Measurements from ENCODE around the gene RPS3A. TPM values are rescaled to one million over a fixed set of nuclear protein-coding genes. Genes with fewer than 3 reads are reported as not detected.

RPS3A gene
- total RNA-seq, 3 donors from 2014 or later (not counting 1 experiment from before 2014, with no cell fraction given), result 1,074 to 1,354 (median 1,315) TPM

DNA sequence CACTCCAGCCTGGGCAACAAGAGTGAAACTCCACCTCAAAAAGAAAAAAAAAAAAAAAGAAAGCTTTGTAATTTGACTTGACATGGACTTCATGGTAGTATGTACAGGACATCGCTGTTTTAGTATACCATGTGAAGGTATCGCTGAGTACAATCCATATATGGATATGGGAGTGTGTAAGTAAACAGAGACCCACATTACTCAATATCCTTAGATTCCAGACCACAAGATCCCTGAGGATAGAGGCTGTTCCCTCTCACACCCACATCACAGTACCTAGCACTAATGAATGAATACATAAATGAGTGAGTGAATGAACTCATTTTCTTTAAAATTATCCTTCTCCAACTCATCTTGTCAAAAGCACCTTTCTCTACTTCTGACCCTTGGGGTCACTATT, 8.4 kb upstream of the RPS3A start:
- Histone ChIP-seq H3K27ac (ENCODE audit: low read length) (no peak overlapping the region), H3K4me3 (ENCODE audit: low read length) (no peak overlapping the region), H3K36me3 (ENCODE audit: control insufficient read depth, insufficient read depth, low read length) (no peaks in the 10 kb centered on the region), H3K4me1 (ENCODE audit: control insufficient read depth, insufficient read depth, low read length) (no peaks in the 10 kb centered on the region), H3K9me3 (ENCODE audit: control insufficient read depth, insufficient read depth, low read length) (no peaks in the 10 kb centered on the region), H3K27me3 (ENCODE audit: control insufficient read depth, insufficient read depth, low read length) (no peaks in the 10 kb centered on the region)
- DNase-seq (no peak), ATAC-seq (no peak)
- intact Hi-C loops (cut with micrococcal nuclease), result no loop called here
- no CpG with 5 or more reads among the region's 2 CpGs for WGBS (ENCODE audit: insufficient coverage)
- TF ChIP-seq, protein P1, sequence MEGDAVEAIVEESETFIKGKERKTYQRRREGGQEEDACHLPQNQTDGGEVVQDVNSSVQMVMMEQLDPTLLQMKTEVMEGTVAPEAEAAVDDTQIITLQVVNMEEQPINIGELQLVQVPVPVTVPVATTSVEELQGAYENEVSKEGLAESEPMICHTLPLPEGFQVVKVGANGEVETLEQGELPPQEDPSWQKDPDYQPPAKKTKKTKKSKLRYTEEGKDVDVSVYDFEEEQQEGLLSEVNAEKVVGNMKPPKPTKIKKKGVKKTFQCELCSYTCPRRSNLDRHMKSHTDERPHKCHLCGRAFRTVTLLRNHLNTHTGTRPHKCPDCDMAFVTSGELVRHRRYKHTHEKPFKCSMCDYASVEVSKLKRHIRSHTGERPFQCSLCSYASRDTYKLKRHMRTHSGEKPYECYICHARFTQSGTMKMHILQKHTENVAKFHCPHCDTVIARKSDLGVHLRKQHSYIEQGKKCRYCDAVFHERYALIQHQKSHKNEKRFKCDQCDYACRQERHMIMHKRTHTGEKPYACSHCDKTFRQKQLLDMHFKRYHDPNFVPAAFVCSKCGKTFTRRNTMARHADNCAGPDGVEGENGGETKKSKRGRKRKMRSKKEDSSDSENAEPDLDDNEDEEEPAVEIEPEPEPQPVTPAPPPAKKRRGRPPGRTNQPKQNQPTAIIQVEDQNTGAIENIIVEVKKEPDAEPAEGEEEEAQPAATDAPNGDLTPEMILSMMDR (IDR thresholded peaks at IDR 0.05), result no peak
- no peak overlapping the region for H3K27ac Mint-ChIP-seq
- H3K4me1 Mint-ChIP-seq, result no peaks in the 10 kb centered on the region
- no peak overlapping the region for H3K4me3 Mint-ChIP-seq
- no peaks in the 10 kb centered on the region for H3K9me3 Mint-ChIP-seq
- no peaks in the 10 kb centered on the region for H3K36me3 Mint-ChIP-seq
- peaks cover 19 to 21% of the 10 kb centered on the region in 2 donors for H3K27me3 Mint-ChIP-seq (ENCODE audit: low read depth in 2 of 2)

- intact Hi-C loops (cut with micrococcal nuclease), result no loop called here
- 95% methylated on average over 2 of the region's 3 CpGs for WGBS (ENCODE audit: insufficient coverage)
Measured at GRCh38 chr4:151092488-151092887, 6.9 kb upstream of the RPS3A start.

DNA sequence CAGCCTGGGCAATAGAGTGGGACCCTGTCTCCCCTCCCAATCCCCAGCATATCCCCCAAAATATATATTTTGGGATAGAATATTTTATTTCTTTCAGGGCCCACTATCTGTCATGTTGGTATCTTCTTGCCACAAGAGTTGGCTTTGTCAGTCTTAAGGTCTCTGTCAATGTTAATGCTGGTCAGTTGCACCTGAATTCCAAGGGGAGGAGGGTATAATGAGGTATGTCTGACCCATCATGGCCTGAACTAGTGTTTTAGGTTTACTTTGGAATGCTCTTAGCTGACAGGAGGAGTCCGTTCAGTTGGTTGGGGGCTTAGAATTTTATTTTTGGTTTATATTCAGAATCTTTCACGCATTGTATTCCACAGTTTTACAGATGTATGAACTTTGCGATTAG, 6.2 kb upstream of the RPS3A start:
- H3K36me3 Mint-ChIP-seq, result no peaks in the 10 kb centered on the region
- intact Hi-C loops (cut with micrococcal nuclease), result no loop called here
- TF ChIP-seq, protein P1 (IDR thresholded peaks at IDR 0.05), result no peak
- 67% methylated on average over 3 of the region's 3 CpGs for WGBS (ENCODE audit: insufficient coverage)
- no peak overlapping the region for H3K4me3 Mint-ChIP-seq
- H3K36me3 ChIP-seq (ENCODE audit: control insufficient read depth, insufficient read depth, low read length), result no peaks in the 10 kb centered on the region
- H3K27ac ChIP-seq (ENCODE audit: low read length), result no peak overlapping the region
- ATAC-seq (no peak), DNase-seq (no peak)
- no peak overlapping the region for H3K4me3 ChIP-seq (ENCODE audit: low read length)
- peaks cover 13 to 22% of the 10 kb centered on the region in 2 donors for H3K27me3 Mint-ChIP-seq (ENCODE audit: low read depth in 2 of 2)
- no peak overlapping the region for H3K27ac Mint-ChIP-seq
- no peaks in the 10 kb centered on the region for H3K9me3 Mint-ChIP-seq
- H3K9me3 ChIP-seq (ENCODE audit: control insufficient read depth, insufficient read depth, low read length), result no peaks in the 10 kb centered on the region
- H3K4me1 Mint-ChIP-seq, result no peaks in the 10 kb centered on the region
- no peaks in the 10 kb centered on the region for H3K27me3 ChIP-seq (ENCODE audit: control insufficient read depth, insufficient read depth, low read length)
- peaks cover 1% of the 10 kb centered on the region for H3K4me1 ChIP-seq (ENCODE audit: control insufficient read depth, insufficient read depth, low read length)

More at GRCh38 chr4:151092488-151092887, 6.9 kb upstream of the RPS3A start:
- Histone ChIP-seq H3K36me3 (ENCODE audit: control insufficient read depth, insufficient read depth, low read length) (no peaks in the 10 kb centered on the region), H3K4me3 (ENCODE audit: low read length) (no peak overlapping the region), H3K27ac (ENCODE audit: low read length) (no peak overlapping the region), H3K27me3 (ENCODE audit: control insufficient read depth, insufficient read depth, low read length) (no peaks in the 10 kb centered on the region), H3K9me3 (ENCODE audit: control insufficient read depth, insufficient read depth, low read length) (no peaks in the 10 kb centered on the region), H3K4me1 (ENCODE audit: control insufficient read depth, insufficient read depth, low read length) (no peaks in the 10 kb centered on the region)
- no peaks in the 10 kb centered on the region for H3K9me3 Mint-ChIP-seq
- no peak overlapping the region for H3K27ac Mint-ChIP-seq
- H3K4me1 Mint-ChIP-seq, result no peaks in the 10 kb centered on the region
- DNase-seq, result no peak
- no peak for ATAC-seq
- TF ChIP-seq, protein P1 (IDR thresholded peaks at IDR 0.05), result no peak
- no peak overlapping the region for H3K4me3 Mint-ChIP-seq
- peaks cover 19 to 22% of the 10 kb centered on the region in 2 donors for H3K27me3 Mint-ChIP-seq (ENCODE audit: low read depth in 2 of 2)
- no peaks in the 10 kb centered on the region for H3K36me3 Mint-ChIP-seq

GRCh38 chr4:151094290-151094751, 5.1 kb upstream of the RPS3A start:
- Histone ChIP-seq H3K27ac (ENCODE audit: low read length) (no peak overlapping the region), H3K4me3 (ENCODE audit: low read length) (no peak overlapping the region), H3K36me3 (ENCODE audit: control insufficient read depth, insufficient read depth, low read length) (no peaks in the 10 kb centered on the region), H3K9me3 (ENCODE audit: control insufficient read depth, insufficient read depth, low read length) (no peaks in the 10 kb centered on the region), H3K27me3 (ENCODE audit: control insufficient read depth, insufficient read depth, low read length) (no peaks in the 10 kb centered on the region), H3K4me1 (ENCODE audit: control insufficient read depth, insufficient read depth, low read length) (peaks cover 11% of the 10 kb centered on the region)
- H3K27ac Mint-ChIP-seq, result no peak overlapping the region
- H3K9me3 Mint-ChIP-seq, result no peaks in the 10 kb centered on the region
- no peak for DNase-seq
- intact Hi-C loops (cut with micrococcal nuclease), result no loop called here
- ATAC-seq, result no peak
- WGBS (ENCODE audit: insufficient coverage), result 91% methylated on average over 2 of the region's 2 CpGs
- TF ChIP-seq, protein P1 (IDR thresholded peaks at IDR 0.05), result no peak
- H3K36me3 Mint-ChIP-seq, result no peaks in the 10 kb centered on the region
- H3K4me1 Mint-ChIP-seq, result peaks cover 5 to 7% of the 10 kb centered on the region in 2 donors
- H3K4me3 Mint-ChIP-seq, result no peak overlapping the region
- H3K27me3 Mint-ChIP-seq (ENCODE audit: low read depth in 2 of 2), result peaks cover 13 to 22% of the 10 kb centered on the region in 2 donors
